ENCODE data around the gene KRTAP10-7. TPM values are rescaled to one million over a fixed set of nuclear protein-coding genes. Genes with fewer than 3 reads are reported as not detected.

KRTAP10-7 gene
- total and polyA plus RNA-seq, 2 of the 13 experiments (the other 11 are each of a cell fraction or from before 2014, with no cell fraction given), result not detected

- TF ChIP-seq ZNF646 (CRISPR knock-in tag; IDR thresholded peaks at IDR 0.05) (no peak), THAP8 (CRISPR knock-in tag; IDR thresholded peaks at IDR 0.05; ENCODE audit: borderline replicate concordance) (no peak), HNRNPL (IDR thresholded peaks at IDR 0.05; ENCODE audit: low read depth, low read length) (0 out of 2 replicates have a peak, but pooled peaks have one; percentile 63), NCOR1 (IDR thresholded peaks at IDR 0.05; ENCODE audit: borderline replicate concordance, low read length) (peak; percentile 58; the same call in 1 of the 2 replicates), ZC3H13 (CRISPR knock-in tag; IDR thresholded peaks at IDR 0.05) (0 out of 2 replicates have a peak, but pooled peaks have one; percentile 19)
Observed at GRCh38 chr21:44574457-44575306, 25.7 kb upstream of the KRTAP10-7 start (continued).

Data from HepG2 (cell line).